CD4-positive, alpha-beta T cell treated with Interleukin-17A for 1 hour (primary cell): Measurements from ENCODE around the gene TMEM239.

Experiments used
- DNase-seq: peaks from one replicate; pipeline ENCODE4 v3.0.0-alpha.2; 2020

TMEM239 gene

DNA sequence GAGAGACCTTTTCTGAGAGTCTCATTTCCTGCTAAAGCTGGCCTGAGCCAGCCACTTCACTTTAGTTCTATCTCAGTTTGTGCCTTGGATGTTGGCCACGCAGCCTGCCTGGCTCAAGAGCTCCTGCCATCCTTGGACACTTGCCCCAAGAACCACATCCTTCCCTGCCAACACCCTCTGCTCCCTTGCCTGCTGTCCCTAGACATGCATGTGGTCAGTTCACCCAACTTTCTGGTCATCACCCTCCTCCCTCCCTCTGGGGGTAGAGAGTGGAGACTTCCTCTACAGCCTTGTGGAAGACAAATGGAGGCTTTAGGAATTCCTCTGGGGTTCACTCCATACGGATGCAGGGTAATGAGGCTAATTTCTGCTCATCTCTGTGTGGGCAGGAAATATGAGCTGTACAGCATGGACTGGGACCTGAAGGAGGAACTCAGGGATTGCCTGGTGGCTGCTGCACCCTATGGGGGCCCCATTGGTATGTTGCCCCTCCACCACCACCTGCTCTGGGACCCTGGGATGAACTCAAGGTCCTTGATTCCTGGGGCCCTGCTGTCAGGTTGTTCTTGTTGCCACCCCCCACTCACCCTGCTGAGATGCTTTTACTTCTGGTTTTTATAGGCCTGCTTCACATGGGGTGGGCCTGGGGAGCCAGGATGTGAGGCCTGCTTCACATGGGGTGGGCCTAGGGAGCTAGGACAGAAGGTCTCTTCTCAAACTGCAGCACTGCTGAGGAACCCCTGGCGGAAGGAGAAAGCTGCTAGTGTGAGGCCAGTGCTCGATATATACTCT is 43.4 kb downstream of the TMEM239 start:
- DNase-seq, result no peak

DNA sequence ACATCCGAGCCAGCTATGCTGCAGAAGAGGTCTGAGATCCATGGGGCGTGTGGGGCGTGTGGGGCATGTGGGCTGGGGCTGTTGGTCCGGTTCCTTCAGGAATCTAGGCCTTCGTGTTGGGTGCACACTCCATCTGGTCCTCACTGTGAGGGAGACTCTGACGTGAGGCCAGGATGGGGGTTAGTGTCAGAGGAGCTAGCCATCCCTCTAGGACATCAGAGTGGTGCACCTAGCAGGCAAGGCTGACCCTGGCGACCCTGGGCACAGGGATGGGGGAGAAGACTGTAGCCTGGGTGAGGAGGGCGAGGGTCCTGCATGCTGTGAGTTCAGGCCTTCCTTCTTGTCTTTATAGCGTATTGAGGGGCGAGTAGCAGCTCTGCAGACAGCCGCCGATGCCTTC is 48.5 kb downstream of the TMEM239 start:
- no peak for DNase-seq

DNA sequence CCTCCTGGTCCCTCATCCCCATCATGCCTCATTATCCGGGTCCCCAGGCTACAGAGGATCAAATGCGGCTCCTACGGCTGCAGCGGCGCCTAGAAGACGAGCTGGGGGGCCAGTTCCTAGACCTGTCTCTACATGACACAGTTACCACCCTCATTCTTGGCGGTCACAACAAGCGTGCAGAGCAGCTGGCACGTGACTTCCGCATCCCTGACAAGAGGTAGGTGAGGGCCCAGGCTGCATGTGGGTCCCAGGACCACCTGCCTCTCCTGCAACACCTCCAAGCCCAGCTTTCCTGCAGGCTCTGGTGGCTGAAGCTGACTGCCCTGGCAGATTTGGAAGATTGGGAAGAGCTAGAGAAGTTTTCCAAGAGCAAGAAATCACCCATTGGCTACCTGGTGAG is 48.9 kb downstream of the TMEM239 start:
- DNase-seq, result no peak

DNA sequence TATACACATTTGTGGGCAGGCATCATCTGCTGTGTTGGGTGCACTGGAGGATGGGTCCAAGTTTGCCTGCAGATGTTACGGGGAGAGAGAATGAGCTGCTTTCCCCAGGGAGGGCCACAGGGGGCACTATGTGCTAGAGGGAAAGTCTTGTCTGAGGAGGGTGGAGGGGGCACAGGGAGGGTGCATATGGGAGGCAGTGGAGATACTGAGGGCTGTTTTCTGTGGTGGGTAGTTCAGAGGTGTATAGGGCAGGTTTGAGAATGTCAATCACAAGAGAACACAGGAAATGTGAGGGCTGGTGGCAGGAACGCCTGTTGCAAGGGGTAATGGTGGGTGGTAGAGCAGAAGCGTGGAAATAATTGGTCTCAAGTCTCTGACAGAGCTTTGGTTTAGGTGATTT is 49.5 kb downstream of the TMEM239 start:
- peak; percentile 62 for DNase-seq

DNA sequence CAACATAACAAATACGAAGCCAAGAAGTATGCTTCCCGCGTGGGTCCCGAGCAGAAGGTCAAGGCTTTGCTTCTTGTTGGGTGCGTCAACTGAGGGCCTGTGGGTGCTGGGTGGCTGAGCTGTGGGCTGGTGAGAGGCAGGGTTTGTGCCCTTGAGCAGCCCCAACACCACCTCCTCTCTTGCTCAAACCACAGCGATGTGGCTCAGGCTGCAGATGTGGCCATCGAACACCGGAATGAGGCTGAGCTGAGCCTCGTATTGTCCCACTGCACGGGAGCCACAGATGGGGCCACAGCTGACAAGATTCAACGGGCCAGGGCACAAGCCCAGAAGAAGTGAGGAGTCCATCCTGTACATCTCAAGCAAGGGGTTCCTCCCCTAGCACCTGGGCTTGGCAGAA is 50.1 kb downstream of the TMEM239 start:
- DNase-seq, result peak; percentile 20

DNA sequence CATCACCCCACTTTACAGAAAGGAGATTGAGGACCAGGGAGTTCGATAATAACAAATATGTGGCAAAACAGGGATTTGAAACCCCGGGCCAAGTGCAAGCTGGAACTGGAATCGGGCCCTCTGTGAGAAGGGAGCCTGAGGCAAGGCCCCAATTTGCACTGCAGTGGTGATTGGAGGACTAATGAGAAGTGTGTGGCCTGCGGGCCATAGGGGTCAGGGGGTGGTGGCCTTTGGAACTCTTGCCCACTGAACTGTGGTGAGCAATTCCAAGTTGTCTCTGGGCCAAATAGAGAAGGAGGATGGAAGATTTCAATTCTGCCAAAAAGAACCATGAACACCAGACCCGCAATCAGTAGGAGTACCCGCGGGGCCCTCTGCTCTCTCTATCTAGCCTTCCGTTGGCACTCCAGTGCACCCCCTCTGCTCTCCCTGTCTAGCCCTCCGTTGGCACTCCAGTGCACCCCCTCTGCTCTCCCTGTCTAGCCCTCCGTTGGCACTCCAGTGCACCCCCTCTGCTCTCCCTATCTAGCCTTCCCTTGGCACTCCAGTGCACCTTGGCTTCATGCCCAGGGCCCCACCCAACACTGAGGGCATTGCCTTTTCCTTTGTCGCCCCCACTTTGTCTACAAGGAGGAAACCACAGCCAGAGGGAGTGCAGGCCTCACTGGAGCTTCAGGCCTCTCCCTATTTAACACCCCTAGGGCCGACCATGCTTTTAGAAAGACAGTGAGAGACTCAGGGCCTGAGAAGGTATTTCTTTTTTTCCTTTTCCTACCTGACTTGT is 51.1 kb downstream of the TMEM239 start:
- DNase-seq, result no peak
